Nephron (organoid): ENCODE measurements around the gene APPBP2.
A peak's percentile ranks its signal among the peaks of the same experiment; 100 is the strongest.

ENCODE experiments used
- H3K27ac Mint-ChIP-seq, 3 experiments: 2 replicates each; pipeline ENCODE4 v1.8.0; 2020; ENCODE audit warnings: mixed read lengths in 3 of 3, mild to moderate bottlenecking in 2 of 3, moderate library complexity in 1 of 3
- H3K27me3 Mint-ChIP-seq: 2 replicates; pipeline ENCODE4 v1.8.0; 2021; ENCODE audit warnings: low read depth, mild to moderate bottlenecking, moderate library complexity, mixed read lengths
- H3K36me3 Mint-ChIP-seq: 2 replicates; pipeline ENCODE4 v1.8.0; 2020; ENCODE audit warnings: low read depth, mixed read lengths
- H3K4me1 Mint-ChIP-seq: 2 replicates; pipeline ENCODE4 v1.8.0; 2020; ENCODE audit warnings: mixed read lengths
- H3K4me3 Mint-ChIP-seq, 3 experiments: 2 replicates each; pipeline ENCODE4 v1.8.0; 2020; ENCODE audit warnings: mild to moderate bottlenecking in 3 of 3, mixed read lengths in 3 of 3, moderate library complexity in 2 of 3
- H3K9me3 Mint-ChIP-seq: 2 replicates; pipeline ENCODE4 v1.8.0; 2020; ENCODE audit warnings: mixed read lengths
- TF ChIP-seq, protein P1 (sequence below), 3 experiments: fragments of 200-600 bp; sonication (generic); IDR thresholded peaks; one replicate each; pipeline ENCODE4 v1.5.0; 2021; ENCODE audit warnings: antibody characterized with exemption in 3 of 3; ENCODE audit not compliant: unreplicated experiment in 3 of 3

Gene APPBP2

DNA sequence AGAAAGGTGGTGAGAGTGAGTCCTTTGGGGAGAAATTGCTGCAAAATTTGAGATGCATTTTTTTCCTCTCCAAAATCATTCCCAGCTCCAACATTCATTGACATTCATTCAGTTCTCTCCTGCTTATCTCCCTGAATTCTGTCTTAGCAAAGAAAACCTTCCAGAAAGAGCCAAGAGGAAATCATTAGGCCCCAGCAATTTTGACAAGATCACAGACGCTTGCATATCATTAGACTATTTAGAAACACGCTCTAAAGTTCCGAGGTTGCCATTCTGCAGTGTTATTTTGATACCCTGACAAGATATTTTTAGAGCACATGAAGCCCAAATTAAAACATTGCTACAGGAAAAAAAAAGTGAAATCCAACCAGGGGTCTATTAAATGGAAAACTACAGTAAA lies 113.3 kb downstream of the APPBP2 start:
- H3K36me3 Mint-ChIP-seq, result no peaks in the 10 kb centered on the region
- peak overlapping the region in 1 of 3 experiments; percentile 3 for H3K27ac Mint-ChIP-seq
- no peaks in the 10 kb centered on the region for H3K9me3 Mint-ChIP-seq
- H3K27me3 Mint-ChIP-seq, result no peaks in the 10 kb centered on the region
- H3K4me1 Mint-ChIP-seq, result peaks cover 16% of the 10 kb centered on the region
- TF ChIP-seq, protein P1, sequence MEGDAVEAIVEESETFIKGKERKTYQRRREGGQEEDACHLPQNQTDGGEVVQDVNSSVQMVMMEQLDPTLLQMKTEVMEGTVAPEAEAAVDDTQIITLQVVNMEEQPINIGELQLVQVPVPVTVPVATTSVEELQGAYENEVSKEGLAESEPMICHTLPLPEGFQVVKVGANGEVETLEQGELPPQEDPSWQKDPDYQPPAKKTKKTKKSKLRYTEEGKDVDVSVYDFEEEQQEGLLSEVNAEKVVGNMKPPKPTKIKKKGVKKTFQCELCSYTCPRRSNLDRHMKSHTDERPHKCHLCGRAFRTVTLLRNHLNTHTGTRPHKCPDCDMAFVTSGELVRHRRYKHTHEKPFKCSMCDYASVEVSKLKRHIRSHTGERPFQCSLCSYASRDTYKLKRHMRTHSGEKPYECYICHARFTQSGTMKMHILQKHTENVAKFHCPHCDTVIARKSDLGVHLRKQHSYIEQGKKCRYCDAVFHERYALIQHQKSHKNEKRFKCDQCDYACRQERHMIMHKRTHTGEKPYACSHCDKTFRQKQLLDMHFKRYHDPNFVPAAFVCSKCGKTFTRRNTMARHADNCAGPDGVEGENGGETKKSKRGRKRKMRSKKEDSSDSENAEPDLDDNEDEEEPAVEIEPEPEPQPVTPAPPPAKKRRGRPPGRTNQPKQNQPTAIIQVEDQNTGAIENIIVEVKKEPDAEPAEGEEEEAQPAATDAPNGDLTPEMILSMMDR (IDR thresholded peaks at IDR 0.05; ENCODE audit: unreplicated experiment in 3 of 3), result no peak
- no peak overlapping the region for H3K4me3 Mint-ChIP-seq

DNA sequence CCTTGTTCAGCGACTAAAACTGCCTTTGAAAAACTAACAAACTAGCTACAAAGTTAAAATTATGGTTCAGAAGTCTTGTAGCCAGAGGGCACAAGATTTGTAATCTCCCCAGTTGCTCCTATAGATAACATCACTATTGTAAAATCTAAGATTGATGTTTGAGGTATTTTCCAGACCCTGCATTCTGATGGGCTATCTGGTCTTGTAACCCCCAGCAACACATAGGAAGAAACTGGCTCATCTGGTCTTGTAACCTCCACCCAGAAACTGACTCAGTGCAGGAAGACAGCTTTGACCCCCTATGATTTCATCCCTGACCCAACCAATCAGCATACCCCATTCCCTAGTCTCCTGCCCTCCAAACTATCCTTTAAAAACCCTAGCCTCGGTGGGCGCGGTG lies 116.0 kb downstream of the APPBP2 start:
- Mint-ChIP-seq H3K4me1 (peaks cover 16% of the 10 kb centered on the region), H3K4me3 (no peak overlapping the region), H3K27ac (peak overlapping the region; percentile 63 to 78 (median 66)), H3K9me3 (no peaks in the 10 kb centered on the region), H3K36me3 (no peaks in the 10 kb centered on the region), H3K27me3 (no peaks in the 10 kb centered on the region)
- TF ChIP-seq, protein P1 (IDR thresholded peaks at IDR 0.05; ENCODE audit: unreplicated experiment in 3 of 3), result no peak

DNA sequence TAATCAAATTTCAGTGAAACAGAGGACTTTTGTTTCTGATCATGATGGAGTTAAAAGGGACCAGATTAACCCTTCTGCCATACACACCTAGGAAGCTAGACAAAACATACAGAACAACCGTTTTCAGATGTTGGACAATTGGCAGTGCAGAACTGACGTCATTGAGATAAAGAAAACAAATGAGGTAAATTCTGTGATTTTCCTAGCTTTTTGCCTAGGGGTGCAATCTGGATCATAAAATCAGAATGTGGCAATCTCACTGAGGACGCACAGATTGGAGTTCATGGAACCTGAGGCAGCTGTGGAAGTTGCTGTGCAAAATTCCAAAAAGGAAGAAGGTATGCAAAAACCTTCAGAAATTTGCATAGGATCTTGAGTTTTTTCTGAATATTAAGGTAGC lies 119.2 kb downstream of the APPBP2 start:
- TF ChIP-seq, protein P1 (IDR thresholded peaks at IDR 0.05; ENCODE audit: unreplicated experiment in 3 of 3), result no peak
- no peak overlapping the region for H3K4me3 Mint-ChIP-seq
- no peaks in the 10 kb centered on the region for H3K36me3 Mint-ChIP-seq
- no peaks in the 10 kb centered on the region for H3K27me3 Mint-ChIP-seq
- H3K27ac Mint-ChIP-seq, result no peak overlapping the region
- H3K9me3 Mint-ChIP-seq, result no peaks in the 10 kb centered on the region
- peaks cover 19% of the 10 kb centered on the region for H3K4me1 Mint-ChIP-seq

DNA sequence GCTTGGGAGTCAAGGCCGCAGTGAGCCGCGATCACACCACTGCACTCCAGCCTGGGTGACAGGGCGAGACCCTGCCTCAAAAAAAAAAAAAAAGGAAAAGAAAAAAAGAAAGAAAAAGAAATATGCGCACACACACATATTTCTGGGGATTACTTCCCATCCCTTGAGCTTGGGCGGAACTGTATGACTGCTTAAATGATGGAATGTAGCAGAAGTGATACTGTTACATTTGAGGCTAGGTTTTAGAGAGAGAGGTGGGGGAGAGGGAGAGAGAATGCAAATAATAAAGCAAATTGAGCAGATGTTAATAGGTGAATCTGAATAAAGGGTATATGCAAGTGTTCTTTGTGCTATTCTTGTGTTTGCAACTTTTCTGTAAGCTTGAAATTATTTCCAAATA lies 122.1 kb downstream of the APPBP2 start:
- Mint-ChIP-seq H3K36me3 (no peaks in the 10 kb centered on the region), H3K27ac (no peak overlapping the region), H3K27me3 (no peaks in the 10 kb centered on the region), H3K9me3 (no peaks in the 10 kb centered on the region), H3K4me1 (peaks cover 11% of the 10 kb centered on the region), H3K4me3 (no peak overlapping the region)
- TF ChIP-seq, protein P1 (IDR thresholded peaks at IDR 0.05; ENCODE audit: unreplicated experiment in 3 of 3), result no peak

DNA sequence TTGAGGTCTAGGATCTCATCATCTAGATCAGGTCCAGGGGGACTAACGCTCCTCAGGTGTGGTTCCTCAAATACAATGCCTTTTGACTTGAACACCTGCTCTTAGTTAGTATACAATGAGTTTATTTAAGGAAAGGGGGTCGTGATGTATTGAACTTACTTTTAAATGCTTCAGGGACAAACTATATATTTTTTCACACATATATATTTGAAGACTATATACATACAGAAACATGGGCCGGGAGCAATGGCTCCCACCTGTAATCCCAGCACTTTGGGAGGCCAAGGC lies 122.6 kb downstream of the APPBP2 start:
- peaks cover 11% of the 10 kb centered on the region for H3K4me1 Mint-ChIP-seq
- H3K4me3 Mint-ChIP-seq, result no peak overlapping the region
- no peaks in the 10 kb centered on the region for H3K36me3 Mint-ChIP-seq
- no peaks in the 10 kb centered on the region for H3K9me3 Mint-ChIP-seq
- H3K27ac Mint-ChIP-seq, result no peak overlapping the region
- no peaks in the 10 kb centered on the region for H3K27me3 Mint-ChIP-seq
- TF ChIP-seq, protein P1 (IDR thresholded peaks at IDR 0.05; ENCODE audit: unreplicated experiment in 3 of 3), result no peak

DNA sequence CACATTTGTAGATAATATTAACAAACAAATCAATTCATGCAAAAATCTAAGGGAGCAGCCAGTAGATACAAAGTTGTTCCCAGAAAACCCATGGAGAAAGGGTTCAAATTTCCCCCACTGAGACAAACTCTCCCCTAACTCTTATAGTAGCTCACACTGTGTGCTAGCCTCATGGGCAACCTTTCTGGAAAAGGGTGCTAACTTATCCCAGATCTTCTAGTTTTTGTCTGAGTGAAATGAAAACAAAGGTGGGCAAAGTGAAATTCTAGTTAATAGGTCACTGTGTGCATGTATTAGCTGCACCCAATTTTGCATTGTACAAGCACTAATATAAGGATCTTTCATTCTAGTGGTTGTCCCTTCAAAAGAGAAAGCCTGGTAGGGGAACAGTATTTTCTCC lies 124.2 kb downstream of the APPBP2 start:
- H3K9me3 Mint-ChIP-seq, result no peaks in the 10 kb centered on the region
- no peaks in the 10 kb centered on the region for H3K36me3 Mint-ChIP-seq
- no peak overlapping the region for H3K27ac Mint-ChIP-seq
- TF ChIP-seq, protein P1 (IDR thresholded peaks at IDR 0.05; ENCODE audit: unreplicated experiment in 3 of 3), result no peak
- peaks cover 11% of the 10 kb centered on the region for H3K4me1 Mint-ChIP-seq
- H3K27me3 Mint-ChIP-seq, result no peaks in the 10 kb centered on the region
- no peak overlapping the region for H3K4me3 Mint-ChIP-seq
